NCI-H2029 treated with DMSO at 0.1 percent for 48 hours (cell line): ENCODE results near the gene HAPLN3.
"Not testable (repeated sequence)": the region's sequence is repeated elsewhere in the genome, so short reads cannot be mapped to it uniquely, and the experiment has no call there.

Experiments used
- DNase-seq: peaks from one replicate; lab custom pipeline; 2025; lab: John Stamatoyannopoulos, UW

Gene HAPLN3

GRCh38 chr15:88894819-88895767 is at the start of gene HAPLN3:
TSS of gene HAPLN3 (minus strand) at chr15:88895544. CDS start at chr15:88887298, 8,246 bp downstream.
- no peak for DNase-seq

- no peak for DNase-seq
Observed at GRCh38 chr15:88940110-88940675, 44.8 kb upstream of the HAPLN3 start.

- DNase-seq: no peak
Observed at GRCh38 chr15:88939486-88939806, 44.1 kb upstream of the HAPLN3 start.

- no peak for DNase-seq
Observed at GRCh38 chr15:88938802-88939485, 43.6 kb upstream of the HAPLN3 start.

- DNase-seq: not testable (repeated sequence)
Observed at GRCh38 chr15:88934449-88934848, 39.1 kb upstream of the HAPLN3 start.

GRCh38 chr15:88932875-88933330 is 37.6 kb upstream of the HAPLN3 start:
- no peak for DNase-seq

GRCh38 chr15:88932271-88932874 is 37.0 kb upstream of the HAPLN3 start:
- DNase-seq: no peak

GRCh38 chr15:88930579-88930978 is 35.2 kb upstream of the HAPLN3 start:
- no peak for DNase-seq

GRCh38 chr15:88929358-88930098 is 34.2 kb upstream of the HAPLN3 start:
- DNase-seq: not testable (repeated sequence)

- not testable (repeated sequence) for DNase-seq
Observed at GRCh38 chr15:88928192-88928591, 32.8 kb upstream of the HAPLN3 start.

GRCh38 chr15:88925648-88926047 is 30.3 kb upstream of the HAPLN3 start:
- DNase-seq: not testable (repeated sequence)

- DNase-seq: not testable (repeated sequence)
Observed at GRCh38 chr15:88920892-88921435, 25.6 kb upstream of the HAPLN3 start.

- no peak for DNase-seq
Observed at GRCh38 chr15:88920186-88920891, 25.0 kb upstream of the HAPLN3 start.

- DNase-seq: no peak
Observed at GRCh38 chr15:88918738-88919137, 23.4 kb upstream of the HAPLN3 start.

- no peak for DNase-seq
Observed at GRCh38 chr15:88917760-88918159, 22.4 kb upstream of the HAPLN3 start.

GRCh38 chr15:88915354-88915753 is 20.0 kb upstream of the HAPLN3 start:
- no peak for DNase-seq

- DNase-seq: no peak
Observed at GRCh38 chr15:88913850-88914169, 18.5 kb upstream of the HAPLN3 start.

GRCh38 chr15:88913017-88913849 is 17.9 kb upstream of the HAPLN3 start, which contains the start of gene MFGE8:
TSS of gene MFGE8 (minus strand) at chr15:88913379. CDS start at chr15:88913319, 60 bp downstream.
- no peak for DNase-seq

GRCh38 chr15:88912500-88912921 is 17.2 kb upstream of the HAPLN3 start:
- DNase-seq: no peak

- no peak for DNase-seq
Observed at GRCh38 chr15:88911766-88912118, 16.4 kb upstream of the HAPLN3 start.
